ENCODE measurements around the gene VOPP1. TPM values are rescaled to one million over a fixed set of nuclear protein-coding genes. Genes with fewer than 3 reads are reported as not detected.

The VOPP1 gene
- total and polyA plus RNA-seq, 2 of the 13 experiments (the other 11 are each of a cell fraction or from before 2014, with no cell fraction given), result 21.8 to 55.3 TPM

DNA sequence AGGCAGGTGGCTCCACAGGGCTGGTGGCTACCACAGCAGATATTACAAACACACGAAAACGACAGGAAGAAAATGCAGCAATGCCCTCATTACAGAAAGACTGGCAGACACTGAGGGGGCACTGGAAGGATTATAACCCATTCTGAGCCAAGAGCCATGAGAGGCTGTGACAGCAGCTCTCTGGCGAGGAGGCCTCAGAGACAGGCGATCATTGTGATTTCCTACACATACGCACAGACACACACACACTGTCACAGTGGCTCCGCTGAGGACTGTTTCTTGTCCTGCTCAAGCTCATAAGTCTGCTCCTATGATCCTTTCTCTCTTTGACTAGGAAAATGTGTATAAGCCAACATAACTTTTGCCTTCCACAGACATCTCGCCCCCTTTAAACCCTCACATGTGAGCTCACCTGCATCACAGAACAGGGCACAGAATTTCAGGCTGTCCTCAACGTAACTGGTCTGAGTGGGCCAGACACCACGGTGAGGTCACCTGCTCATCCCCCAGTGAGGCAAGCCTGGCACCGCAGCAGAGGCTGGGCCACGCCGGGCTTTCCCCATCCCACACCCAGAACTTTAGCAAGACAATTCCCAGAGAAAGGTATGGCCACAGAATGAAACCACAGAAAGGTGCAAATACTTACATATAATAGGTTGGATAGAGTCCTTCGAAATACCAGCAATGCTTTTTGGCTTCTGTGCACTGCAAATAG is 51.7 kb downstream of the VOPP1 start:
- Histone ChIP-seq H3K4me1 (ENCODE audit: insufficient read depth, low read length) (no peaks in the 10 kb centered on the region), H2AFZ (ENCODE audit: low read length) (no peak overlapping the region), H3K4me3 (replicated peaks in 1 of 3; ENCODE audit: insufficient read depth in 1 of 3, low read depth in 2 of 3, low read length in 3 of 3) (no peak overlapping the region), H3K36me3 (replicated peaks in 1 of 2; ENCODE audit: control insufficient read depth in 1 of 2, insufficient read depth in 2 of 2, low read length in 2 of 2) (peaks cover 11 to 40% of the 10 kb centered on the region in 2 experiments), H3K79me2 (ENCODE audit: insufficient read depth, low read length) (peaks cover 13% of the 10 kb centered on the region), H3K9me3 (ENCODE audit: low read length) (no peaks in the 10 kb centered on the region), H3K9ac (ENCODE audit: insufficient read depth, low read depth, low read length) (no peak overlapping the region), H4K20me1 (ENCODE audit: insufficient read depth, low read length) (no peaks in the 10 kb centered on the region), H3K27me3 (ENCODE audit: control insufficient read depth in 1 of 2, insufficient read depth in 2 of 2, low read length in 2 of 2) (no peaks in the 10 kb centered on the region), H3K27ac (ENCODE audit: extremely low read length, insufficient read depth, low read length) (no peak overlapping the region), H3K4me2 (ENCODE audit: low read depth, low read length) (no peak overlapping the region)
- CTCF ChIA-PET (ENCODE audit: low intra/inter-chr PET ratio, low total read pairs), result no interaction called here
- ATAC-seq (no peak), DNase-seq (ENCODE audit: low spot score) (no peak), FAIRE-seq (no peak)
- WGBS (ENCODE audit: low lambda C conversion rate), result over 99% methylated on average over 13 of the region's 13 CpGs
- BruUV-seq (replicated peaks), result no TSS peak
- in situ Hi-C loops (cut with HindIII; ENCODE audit: extremely low pct_ligation_motif_present, low pct_unique_long_range_greater_than_20kb) (no loop called here), intact Hi-C loops (cut with micrococcal nuclease; ENCODE audit: unreplicated experiment) (no loop called here)
- POLR2A ChIA-PET, result no interaction called here
- TF ChIP-seq ZNF281 (CRISPR knock-in tag; IDR thresholded peaks at IDR 0.05; ENCODE audit: borderline replicate concordance) (no peak), ZBED4 (CRISPR knock-in tag; IDR thresholded peaks at IDR 0.05; ENCODE audit: borderline replicate concordance) (no peak), BCL6 (CRISPR knock-in tag; IDR thresholded peaks at IDR 0.05) (no peak), SAP130 (CRISPR knock-in tag; IDR thresholded peaks at IDR 0.05; ENCODE audit: low read depth) (no peak), ZFP82 (CRISPR knock-in tag; IDR thresholded peaks at IDR 0.05; ENCODE audit: borderline replicate concordance) (no peak), ZNF460 (CRISPR knock-in tag; IDR thresholded peaks at IDR 0.05; ENCODE audit: borderline replicate concordance) (no peak), GATAD1 (CRISPR knock-in tag; IDR thresholded peaks at IDR 0.05) (no peak), ZBTB33 (CRISPR knock-in tag; IDR thresholded peaks at IDR 0.05) (no peak), FOXO4 (CRISPR knock-in tag; conservative IDR thresholded peaks at IDR 0.05) (no peak), ZNF589 (CRISPR knock-in tag; conservative IDR thresholded peaks at IDR 0.05) (no peak), AGO2 (optimal IDR thresholded peaks at IDR 0.05; ENCODE audit: low read depth, low read length) (no peak)
- TF ChIP-seq, protein P1, sequence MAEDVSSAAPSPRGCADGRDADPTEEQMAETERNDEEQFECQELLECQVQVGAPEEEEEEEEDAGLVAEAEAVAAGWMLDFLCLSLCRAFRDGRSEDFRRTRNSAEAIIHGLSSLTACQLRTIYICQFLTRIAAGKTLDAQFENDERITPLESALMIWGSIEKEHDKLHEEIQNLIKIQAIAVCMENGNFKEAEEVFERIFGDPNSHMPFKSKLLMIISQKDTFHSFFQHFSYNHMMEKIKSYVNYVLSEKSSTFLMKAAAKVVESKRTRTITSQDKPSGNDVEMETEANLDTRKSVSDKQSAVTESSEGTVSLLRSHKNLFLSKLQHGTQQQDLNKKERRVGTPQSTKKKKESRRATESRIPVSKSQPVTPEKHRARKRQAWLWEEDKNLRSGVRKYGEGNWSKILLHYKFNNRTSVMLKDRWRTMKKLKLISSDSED (CRISPR knock-in tag; IDR thresholded peaks at IDR 0.05), result no peak

Data from HepG2 (cell line).